Muscle of back (tissue), 13 donors: ENCODE measurements around the gene C9orf152. TPM values are rescaled to one million over a fixed set of nuclear protein-coding genes. Genes with fewer than 3 reads are reported as not detected.
"Not testable (repeated sequence)": the region's sequence is repeated elsewhere in the genome, so short reads cannot be mapped to it uniquely, and the experiment has no call there.

Experiments used
- DNase-seq, 3 donors: peaks; one replicate each; pipeline versions ENCODE4 v3.0.0 to v3.0.0-alpha.2; 2013
- long read RNA-seq, 9 donors: transcript quantifications; one replicate each; lab custom pipeline, GENCODE V29; 2026
- polyA plus RNA-seq, 10 donors: library from polyadenylated mRNA; unstranded; fragments of 120-200 nt; gene quantifications; one replicate each; pipeline ENCODE4 v1.2.1, GENCODE V29; 2013; ENCODE audit not compliant: insufficient read length in 10 of 10

The C9orf152 gene, protein sequence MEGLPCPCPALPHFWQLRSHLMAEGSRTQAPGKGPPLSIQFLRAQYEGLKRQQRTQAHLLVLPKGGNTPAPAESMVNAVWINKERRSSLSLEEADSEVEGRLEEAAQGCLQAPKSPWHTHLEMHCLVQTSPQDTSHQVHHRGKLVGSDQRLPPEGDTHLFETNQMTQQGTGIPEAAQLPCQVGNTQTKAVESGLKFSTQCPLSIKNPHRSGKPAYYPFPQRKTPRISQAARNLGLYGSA
- under 1 TPM in 8 of 10 donors, not detected in 2; 0.05 to 0.22 (median 0.09) TPM for polyA plus RNA-seq
- long read RNA-seq, donor 1: 0 reads
- long read RNA-seq, donor 2: 0 reads
- long read RNA-seq, donor 3: 0 reads
- long read RNA-seq, donor 4: 0 reads
- long read RNA-seq, donor 5: 0 reads
- long read RNA-seq, donor 6: 0 reads
- long read RNA-seq, donor 7: 0 reads
- long read RNA-seq, donor 8: 0 reads
- long read RNA-seq, donor 9: 0 reads

DNA sequence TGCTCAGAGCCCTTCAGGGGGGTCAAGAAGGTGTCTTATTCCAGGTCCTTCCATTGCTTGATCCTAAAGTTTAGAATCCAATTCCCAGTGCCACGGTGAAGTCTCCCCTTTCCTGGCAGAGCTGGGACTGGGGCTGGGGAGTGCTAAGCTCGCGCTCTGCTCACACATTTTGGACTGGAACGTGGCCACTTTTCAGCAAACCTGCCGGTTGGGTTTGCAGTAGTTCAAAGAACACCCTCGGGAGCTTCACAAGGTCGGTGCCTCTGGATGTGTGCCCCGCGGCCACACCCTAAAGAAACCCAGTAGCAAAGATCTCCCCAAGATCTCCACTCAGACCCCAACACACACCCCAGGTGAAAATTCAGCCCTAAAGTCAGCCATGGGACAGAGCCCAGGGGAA lies at the start of gene C9orf152:
Gene C9orf152 (minus strand): TSS at position 129 of the 400 bp plus-strand sequence. CDS start 580 bp downstream, outside the sequence.
- no peak for DNase-seq

DNA sequence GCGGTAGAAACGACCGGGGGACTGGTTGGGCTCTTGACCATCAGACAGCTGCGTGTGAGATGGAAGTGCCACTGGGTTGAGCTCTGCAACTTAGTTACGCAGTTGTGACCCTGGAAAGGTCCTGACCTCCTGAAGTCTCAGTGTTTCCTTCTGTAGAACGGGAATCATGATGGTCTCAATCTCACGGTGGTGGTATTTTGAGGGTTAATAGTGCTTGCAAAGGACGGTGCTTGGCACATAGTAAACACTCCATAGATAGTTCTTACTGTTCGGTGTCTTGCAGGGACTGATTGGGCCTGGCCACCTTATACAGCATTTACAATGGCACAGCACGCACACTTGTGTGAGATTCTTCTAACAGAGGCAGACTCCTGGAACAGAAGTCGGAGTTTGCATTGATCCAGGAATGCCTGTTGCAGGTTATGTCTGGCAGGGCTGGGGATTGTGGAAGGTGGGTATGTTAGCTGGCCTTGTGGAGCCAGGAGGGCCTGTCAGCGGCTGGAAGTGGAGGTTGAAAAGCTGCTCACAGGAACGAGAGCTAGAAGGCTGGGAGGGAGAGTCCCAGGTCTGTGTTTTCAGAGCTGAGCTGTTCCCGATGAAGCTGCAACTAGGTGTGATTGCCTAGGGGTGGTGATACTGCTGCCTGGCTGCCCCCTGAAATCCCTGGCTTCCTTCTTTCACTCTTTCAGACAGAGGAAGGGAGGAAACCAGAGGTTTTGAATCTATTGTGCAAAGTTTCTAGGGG lies 49.3 kb upstream of the C9orf152 start:
- DNase-seq: no peak

DNA sequence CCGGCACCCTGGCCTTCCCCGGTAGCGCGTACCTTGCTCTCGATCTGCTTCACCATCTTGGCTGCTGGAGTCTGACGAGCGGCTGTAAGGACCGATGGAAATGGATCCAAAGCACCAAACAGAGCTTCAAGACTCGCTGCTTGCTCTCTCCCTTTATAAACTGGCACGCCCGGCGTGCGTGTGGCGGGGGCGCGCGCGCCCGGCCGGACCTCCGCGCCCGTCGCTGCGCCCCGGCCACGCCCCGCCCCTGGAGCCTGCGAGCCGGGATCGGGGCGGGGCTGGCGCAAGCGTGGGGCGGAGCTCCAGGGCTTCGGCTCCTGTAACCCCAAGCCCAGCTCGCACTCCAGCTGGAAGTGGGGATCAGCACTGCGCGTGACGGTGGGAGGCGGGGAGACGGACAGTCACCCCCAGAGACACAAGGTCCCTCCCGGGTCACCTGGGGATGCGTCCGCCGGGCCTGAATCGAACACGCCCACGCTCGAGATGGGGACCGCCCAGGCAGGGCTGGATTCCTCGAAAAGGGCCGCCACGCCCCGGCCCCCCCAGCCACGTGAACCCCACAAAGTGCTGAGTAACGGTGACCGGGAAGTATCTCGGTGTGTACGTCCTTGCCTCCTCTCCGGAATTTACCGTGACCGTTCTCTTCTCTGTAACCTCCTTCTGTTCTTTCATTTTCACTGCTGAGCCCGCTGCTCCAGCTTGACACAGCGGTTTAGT lies 48.6 kb upstream of the C9orf152 start, which contains the start of gene TXN:
Gene TXN (minus strand): TSS at position 128 of the 717 bp plus-strand sequence. CDS start 72 bp downstream, at position 56.
- DNase-seq: peak; percentile 87 to 96 (median 93)

DNA sequence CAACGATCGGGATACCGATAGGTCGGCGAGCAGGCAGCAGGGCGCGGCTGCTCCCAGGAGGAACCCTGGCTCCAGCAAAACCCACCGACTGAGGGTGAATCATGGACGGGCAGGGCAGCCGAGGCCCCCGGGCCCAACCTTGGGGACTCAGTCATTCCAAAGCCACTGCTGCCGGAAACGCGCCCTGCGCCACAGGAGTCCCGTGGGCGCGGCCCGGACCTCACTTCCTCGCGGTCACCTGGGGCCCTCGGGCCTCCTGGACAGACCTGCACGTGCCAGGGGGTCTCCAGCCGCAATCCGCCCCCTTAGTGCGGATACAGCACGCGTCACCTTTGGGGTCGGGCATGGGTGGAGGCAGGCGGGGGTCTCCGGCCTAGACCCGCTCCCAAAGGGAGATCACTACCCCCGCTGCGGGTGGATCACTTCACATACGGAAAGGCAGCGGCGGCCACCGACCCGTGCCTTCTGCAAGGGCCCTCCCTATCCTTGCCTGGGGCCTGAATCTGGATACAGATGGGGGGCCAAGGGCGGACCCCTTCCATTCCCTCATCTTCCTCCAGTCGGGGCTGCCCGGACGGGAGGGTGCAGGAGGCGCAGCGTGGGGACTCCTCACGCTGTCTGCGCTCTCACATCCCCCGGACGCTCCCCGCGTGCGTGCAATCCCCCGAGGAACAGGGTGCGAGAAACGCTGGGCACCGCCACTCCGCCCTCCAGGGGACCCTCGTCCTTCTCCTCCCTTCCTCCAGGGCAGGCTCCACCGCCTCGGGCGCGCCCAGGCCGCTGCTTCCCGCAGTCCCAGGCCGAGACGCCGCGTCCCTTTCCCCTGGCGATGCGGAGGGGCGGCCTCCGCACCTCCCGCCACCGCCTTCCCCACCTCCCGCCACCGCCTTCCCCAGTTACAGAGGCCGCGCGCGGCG lies 47.8 kb upstream of the C9orf152 start:
- peak; percentile 29 to 83 (median 51) for DNase-seq

DNA sequence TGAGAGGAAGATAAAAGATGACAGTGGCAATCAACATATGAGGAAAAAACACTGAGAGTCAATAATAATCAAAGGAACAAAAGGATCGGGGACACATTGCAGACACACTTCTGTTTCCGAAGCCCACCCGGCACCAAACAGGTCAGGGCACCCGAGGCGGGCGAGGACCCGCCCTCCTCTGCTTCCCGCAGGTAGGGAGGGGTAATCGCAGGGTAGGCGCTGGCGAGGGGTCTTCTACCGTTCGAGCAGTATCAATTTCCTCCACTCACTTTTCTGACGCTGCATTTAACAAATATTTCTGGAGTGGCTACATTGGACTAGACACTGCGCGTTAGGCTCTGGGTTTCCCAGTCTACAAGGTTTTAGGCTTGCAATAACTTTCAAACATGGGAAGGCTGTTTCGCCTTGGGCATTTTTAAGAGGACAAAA lies 47.1 kb upstream of the C9orf152 start:
- no peak for DNase-seq

DNA sequence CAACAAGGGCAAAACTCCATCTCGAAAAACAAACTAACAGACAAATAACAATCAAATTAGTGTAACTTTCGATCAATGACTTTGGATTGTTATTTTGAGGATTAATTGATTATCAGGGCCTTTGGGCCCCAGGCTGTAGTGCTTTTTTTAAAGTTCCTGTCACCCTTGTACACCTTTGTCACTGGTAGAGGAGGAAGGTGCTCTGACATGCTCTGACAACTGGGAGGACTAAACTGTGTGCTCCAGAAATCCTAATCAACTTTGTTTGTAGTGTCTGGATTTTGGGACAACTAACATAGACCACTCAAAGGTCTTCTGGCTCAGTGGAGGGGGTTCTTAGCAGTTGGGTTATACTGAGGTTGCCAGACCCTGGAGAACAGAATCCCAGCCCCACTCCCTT lies 46.5 kb upstream of the C9orf152 start:
- DNase-seq: no peak

DNA sequence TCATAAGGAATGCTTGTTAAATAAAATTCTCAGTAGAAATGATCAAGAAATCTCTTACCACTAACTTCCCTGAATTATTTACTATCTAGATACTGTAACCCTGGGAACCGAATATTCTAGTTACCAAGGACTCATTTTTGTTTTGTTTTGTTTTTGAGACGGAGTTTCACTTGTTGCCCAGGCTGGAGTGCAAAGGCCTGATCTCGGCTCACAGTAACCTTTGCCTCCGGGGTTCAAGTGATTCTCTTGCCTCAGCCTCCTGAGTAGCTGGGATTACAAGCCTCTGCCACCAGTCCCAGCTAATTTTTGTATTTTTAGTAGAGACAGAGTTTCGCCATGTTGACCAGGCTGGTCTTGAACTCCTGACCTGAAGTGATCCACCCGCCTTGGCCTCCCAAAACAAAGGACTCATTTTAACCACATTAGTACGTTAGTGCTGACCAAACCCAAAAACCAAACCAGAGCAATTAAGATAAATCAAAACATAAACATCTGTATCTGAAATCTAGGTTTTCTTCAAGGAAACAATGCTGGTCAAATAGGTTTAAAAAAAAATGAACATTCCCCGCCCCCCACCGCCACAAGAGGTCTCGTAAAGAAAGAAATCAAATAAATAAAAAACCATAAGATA lies 44.7 kb upstream of the C9orf152 start:
- DNase-seq: peak in 1 of 3 donors; percentile 19

DNA sequence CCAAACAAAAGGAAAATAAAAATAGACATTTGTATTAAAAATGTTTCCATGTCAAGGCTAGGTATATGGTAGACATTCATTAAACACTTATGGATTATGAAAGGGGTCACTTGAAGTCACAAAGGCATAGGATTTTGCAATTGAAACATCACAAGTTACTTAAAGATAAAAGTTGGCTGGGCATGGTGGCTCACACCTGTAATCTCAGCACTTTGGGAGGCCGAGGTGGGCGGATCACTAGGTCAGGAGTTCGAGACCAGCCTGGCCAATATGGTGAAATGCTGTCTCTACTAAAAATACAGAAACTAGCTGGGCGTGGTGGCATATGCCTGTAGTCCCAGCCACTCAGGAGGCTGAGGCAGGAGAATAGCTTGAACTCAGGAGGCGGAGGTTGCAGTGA lies 43.8 kb upstream of the C9orf152 start:
- DNase-seq: not testable (repeated sequence)

DNA sequence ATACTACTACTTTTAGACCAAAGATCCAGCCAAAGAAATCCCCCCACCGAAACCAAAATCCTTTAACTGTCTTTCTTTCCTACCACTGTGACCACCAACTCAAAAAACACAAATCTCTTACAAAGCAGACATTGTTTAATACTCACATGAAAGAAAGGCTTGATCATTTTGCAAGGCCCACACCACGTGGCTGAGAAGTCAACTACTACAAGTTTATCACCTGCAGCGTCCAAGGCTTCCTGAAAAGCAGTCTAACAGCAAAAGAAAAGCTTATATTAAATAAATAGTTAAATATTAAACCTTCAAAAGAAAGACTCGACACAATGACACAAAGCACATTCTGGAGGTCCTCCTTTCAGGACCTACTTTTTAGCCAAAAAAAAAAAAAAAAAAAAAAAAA lies 43.3 kb upstream of the C9orf152 start:
- no peak for DNase-seq

DNA sequence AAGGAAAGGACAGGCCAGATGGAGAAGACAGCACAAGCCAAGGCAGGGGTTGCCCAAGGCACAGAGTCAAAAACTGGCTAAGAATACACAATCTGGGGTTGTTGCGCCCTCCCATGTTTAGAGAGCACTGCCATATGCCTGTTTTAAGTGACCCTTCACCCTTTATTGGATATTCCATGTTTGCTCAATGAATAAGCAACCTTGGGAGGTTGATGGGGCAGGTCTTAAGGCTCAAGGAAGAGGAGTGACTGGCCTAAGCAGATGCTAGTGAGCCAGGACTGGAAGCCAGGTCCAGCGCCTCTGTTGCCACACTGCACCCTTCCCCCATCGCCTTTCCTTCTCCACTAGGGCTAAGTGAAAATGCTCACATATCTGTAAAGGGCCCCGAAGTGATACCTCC lies 41.6 kb upstream of the C9orf152 start:
- DNase-seq: no peak

DNA sequence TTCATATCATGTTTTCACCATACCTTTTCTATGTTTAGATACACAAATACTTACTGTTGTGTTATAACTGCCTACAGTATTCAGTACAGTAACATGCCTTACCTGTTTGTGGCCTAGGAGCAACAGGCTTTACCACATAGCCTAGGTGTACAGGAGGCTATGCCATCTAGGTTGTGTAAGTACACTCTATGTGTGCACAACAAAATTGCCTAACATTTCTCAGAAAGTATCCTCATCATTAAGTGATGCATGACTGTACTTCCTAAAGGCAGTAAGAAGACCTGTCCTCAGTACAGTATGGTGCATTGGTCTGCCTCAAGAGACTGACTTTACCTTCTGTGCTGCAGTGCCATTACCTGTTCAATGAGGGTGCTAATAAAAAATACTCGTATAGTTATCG lies 40.4 kb upstream of the C9orf152 start:
- DNase-seq: no peak

DNA sequence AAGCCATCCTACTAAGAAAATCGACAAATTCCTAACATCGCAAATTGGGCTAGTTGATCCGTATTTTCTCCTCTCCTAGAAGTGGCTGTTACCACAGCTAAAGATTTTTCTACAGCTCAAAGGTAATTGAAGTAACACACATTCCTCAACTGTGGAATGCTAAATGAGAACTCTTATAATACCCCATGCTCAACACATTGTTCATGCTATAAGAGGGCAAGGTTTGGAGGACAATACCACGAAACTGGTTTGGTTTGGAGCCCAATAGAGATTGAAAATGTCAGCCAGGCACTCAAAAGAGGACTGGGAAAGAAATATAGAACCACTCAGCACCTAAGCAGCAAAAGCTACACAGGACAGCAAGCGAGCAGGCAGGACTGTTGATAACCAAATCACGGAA lies 38.3 kb upstream of the C9orf152 start:
- DNase-seq: no peak

DNA sequence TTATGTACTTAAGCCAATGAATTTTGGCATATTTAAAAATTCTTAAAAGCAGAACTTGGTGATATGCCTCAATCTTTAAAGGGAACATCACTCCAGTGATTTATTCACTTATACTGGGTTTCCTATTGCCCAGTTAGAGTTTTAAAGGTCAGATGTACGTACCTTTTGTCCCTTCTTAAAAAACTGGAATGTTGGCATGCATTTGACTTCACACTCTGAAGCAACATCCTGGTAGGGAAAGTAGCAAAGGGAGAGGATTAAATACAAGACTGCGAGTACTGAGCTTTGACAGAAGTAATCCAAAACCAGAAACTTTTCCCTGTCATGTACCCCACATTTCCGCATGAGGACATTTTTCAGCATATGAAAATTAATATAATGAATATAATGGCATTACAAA lies 36.7 kb upstream of the C9orf152 start:
- no peak for DNase-seq

DNA sequence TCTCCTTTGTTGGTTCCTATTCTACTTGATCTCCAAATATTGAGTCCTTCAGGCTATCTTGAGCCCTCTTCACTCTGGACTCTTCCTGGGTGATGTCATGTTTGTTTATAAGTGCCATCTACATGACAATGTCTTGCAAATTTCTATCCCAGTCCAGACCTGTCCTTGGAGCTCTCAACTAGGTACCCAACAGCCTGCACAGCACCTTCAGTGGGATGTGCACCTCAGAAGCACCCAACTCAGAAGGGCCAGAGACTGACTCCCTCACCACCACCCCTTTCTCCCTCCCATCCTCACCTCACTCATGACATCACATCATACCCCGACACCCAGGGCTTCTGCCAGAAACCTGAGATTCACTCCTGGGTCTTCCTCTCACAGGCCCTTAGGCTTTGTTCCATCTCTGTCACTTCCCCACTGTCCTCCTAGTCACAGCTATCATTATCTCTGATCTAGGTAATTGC lies 33.9 kb upstream of the C9orf152 start:
- DNase-seq: no peak

DNA sequence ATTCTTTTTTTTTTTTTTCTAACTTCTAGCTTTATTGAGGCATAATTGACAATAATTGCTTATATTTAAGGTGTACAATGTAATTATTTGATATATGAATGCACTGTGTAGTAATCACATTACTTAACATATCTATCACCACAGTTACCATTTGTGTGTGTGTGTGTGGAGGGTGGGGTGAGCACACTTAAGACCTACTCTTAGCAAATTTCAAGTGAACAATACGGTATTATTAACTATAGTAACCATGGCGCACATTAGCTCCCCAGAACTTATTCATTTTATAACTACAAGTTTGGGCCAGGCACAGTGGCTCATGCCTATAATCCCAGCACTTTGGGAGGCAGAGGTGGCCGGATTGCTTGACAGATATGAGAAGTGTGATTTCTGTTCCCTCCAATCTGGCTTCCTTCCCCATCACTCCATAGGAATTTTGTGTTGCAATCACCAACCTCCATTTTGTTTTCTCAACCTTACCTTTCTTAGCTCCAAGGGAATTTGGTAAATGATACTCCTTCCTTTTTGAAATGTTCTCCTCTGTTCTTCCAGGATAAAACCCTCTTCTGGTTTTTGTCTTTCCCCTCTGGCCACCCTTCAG lies 33.4 kb upstream of the C9orf152 start:
- no peak for DNase-seq

DNA sequence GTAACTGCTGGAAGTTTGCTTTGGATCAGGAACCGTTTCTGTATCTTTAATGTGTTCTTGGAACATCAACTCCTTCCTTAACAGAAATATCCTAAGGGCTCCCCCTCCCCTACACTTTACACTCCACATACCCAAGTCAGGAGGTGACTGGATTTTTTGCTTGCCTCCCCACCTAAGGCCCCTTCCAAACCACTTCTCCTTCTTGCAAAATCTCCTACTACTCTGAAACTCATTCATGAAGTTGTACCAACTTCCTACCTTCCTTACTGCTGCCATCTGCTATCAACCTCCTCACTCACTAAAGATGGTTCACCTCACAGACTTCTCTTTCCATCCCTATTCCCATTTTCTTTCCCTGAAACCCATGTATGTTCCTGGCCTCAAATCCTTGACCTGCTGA lies 32.2 kb upstream of the C9orf152 start:
- DNase-seq: no peak

DNA sequence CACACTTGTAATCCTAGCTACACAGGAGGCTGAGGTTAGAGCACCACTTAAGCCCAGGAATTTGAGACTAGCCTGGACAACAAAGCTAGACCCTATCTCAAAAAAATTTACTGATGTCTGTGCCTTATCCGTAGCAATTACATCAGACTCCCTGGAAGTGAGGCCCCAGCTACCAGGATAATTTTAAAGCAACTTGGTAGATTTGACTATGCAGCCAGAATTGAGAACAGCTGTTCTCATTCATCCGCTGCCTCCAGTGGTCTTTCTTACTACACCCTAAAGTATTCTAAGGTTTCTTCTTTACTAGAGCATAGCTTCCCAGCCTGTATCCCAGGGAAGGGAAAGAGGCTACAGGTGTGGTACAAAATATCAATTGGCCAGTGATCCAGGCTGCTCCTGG lies 20.4 kb upstream of the C9orf152 start:
- no peak for DNase-seq

DNA sequence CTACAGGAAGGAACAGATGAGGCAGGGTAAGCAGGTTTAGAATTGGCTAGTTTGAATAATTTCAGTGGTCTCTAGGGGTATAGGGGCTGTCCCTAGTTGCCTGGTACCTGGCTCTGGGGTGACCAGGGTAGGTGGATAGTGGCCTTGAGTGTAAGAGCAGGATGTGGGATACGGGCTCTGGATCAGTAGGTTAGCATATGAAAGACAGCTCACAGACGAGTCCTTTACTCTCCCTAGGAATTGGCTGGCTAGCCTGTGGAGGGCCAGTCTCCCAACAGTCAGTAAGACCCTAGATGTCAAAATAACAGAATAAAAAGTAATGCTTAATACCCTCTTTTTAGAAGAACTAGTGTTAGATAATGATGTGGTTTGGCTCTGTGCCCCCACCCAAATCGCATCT lies 16.6 kb upstream of the C9orf152 start:
- DNase-seq: no peak

DNA sequence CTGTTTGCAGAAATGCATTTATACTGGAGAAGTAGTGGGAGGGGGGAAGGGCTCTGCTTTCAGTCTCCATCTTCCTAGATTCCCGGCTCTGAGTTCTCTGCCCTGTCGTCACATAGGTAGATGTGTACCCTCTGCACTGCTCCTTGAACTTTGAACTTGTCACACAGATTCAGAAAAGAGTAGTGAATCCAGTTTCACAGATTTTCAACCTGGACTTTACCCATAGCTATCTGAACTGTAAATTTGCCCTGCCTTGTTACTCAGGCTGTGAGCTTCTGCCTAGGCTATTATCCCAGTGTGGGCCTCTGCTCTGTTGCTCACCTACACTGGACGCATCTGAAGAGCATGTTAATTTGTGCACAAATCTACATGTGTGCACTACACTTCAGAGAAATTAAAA lies 12.8 kb upstream of the C9orf152 start:
- no peak for DNase-seq

DNA sequence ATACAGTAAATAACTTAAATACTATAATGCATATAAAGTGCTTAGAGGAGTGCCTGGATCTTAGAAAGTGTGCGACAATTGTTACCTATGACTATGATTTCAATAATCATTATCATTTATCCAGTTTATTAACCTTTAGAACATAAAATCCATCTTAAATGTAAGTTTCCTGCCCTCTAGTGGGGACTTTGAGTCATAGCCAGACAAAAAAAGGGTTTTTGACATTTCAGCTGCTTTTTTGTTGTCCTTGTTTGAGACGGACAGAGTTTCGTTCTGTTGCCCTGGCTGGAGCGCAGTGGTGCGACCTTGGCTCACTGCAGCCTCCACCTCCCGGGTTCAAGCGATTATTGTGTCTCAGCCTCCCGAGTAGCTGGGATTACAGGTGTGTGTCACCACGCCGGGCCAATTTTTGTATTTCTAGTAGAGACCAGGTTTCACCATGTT lies 9.7 kb upstream of the C9orf152 start:
- peak; percentile 23 to 66 (median 37) for DNase-seq
